A549 (cell line): Measurements from ENCODE around the gene ADARB1. TPM values are rescaled to one million over a fixed set of nuclear protein-coding genes. Genes with fewer than 3 reads are reported as not detected.

Source experiments
- ATAC-seq, 2 experiments: fragments of 200-7000 bp in 1 of 2; fragments of >200 bp in 1 of 2; cut with Nextera tagmentation in 1 of 2; cut with Tn5 transposase in 1 of 2; 3 replicates each; pipeline versions ENCODE4 v1.8.0 to v1.9.1; 2018 to 2020; ENCODE audit warnings: mild to moderate bottlenecking in 1 of 2, moderate library complexity in 1 of 2
- CTCF ChIA-PET: fragments of 300-600 bp; sonication (Branson Sonifier 250); formaldehyde crosslinking; extraction: SDS; loops from one replicate; lab custom pipeline; 2021; ENCODE audit warnings: antibody characterized with exemption, inconsistent platforms; lab: Yijun Ruan, JAX
- POLR2A ChIA-PET: fragments of 350-600 bp; formaldehyde crosslinking; extraction: SDS; loops from one replicate; lab custom pipeline; 2021; ENCODE audit warnings: antibody characterized with exemption, inconsistent platforms; lab: Yijun Ruan, JAX
- DNase-seq, 2 experiments: peaks; one replicate each; pipeline versions ENCODE4 v3.0.0 to v3.0.0-alpha.2; 2011 to 2016; ENCODE audit warnings: low read depth in 1 of 2, low spot score in 1 of 2
- FAIRE-seq: peaks from 2 replicates; lab custom pipeline; 2011; peaks lifted over from hg19 to GRCh38; lab: Jason Lieb, UNC
- H3K27ac ChIP-seq, 2 experiments: fragments of >200 bp; sonication (Bioruptor Twin); formaldehyde crosslinking; 3 replicates each; pipeline ENCODE4 v1.5.1; 2016 to 2017
- H3K4me1 ChIP-seq: fragments of >200 bp; sonication (Bioruptor Twin); formaldehyde crosslinking; 3 replicates; pipeline ENCODE4 v1.6.1; 2016
- H3K4me2 ChIP-seq: fragments of >200 bp; sonication (Bioruptor Twin); formaldehyde crosslinking; 3 replicates; pipeline ENCODE4 v1.6.1; 2016
- H3K4me3 ChIP-seq: fragments of >200 bp; sonication (Bioruptor Twin); formaldehyde crosslinking; 3 replicates; pipeline ENCODE4 v1.5.1; 2016
- H3K9me3 ChIP-seq: fragments of >200 bp; sonication (Bioruptor Twin); formaldehyde crosslinking; 3 replicates; pipeline ENCODE4 v1.6.1; 2016
- BHLHE40 ChIP-seq: IDR thresholded peaks from 2 replicates; pipeline ENCODE4 v1.6.1; 2012; ENCODE audit warnings: low read depth, low read length, inconsistent platforms
- CBX2 ChIP-seq: fragments of 200-600 bp; sonication (generic); IDR thresholded peaks from 2 replicates; pipeline ENCODE4 v1.6.1; 2016; ENCODE audit warnings: low read depth, mild to moderate bottlenecking, borderline replicate concordance
- CBX8 ChIP-seq: fragments of 200-600 bp; sonication (generic); IDR thresholded peaks from 2 replicates; pipeline ENCODE4 v1.6.1; 2016
- CEBPB ChIP-seq, 2 experiments: fragments of >200 bp in 1 of 2; sonication (Bioruptor Twin) in 1 of 2; formaldehyde crosslinking in 1 of 2; IDR thresholded peaks; 2 replicates each; pipeline ENCODE4 v1.6.1; 2012 to 2016
- EHF ChIP-seq: fragments of 250-450 bp; sonication (Bioruptor Pico); IDR thresholded peaks from 2 replicates; pipeline ENCODE4 v1.5.0; 2020; ENCODE audit warnings: mild to moderate bottlenecking
- GATA3 ChIP-seq: IDR thresholded peaks from 2 replicates; pipeline ENCODE4 v1.6.1; 2012; ENCODE audit warnings: borderline replicate concordance
- HEYL ChIP-seq: fragments of 250-450 bp; sonication (Bioruptor Pico); IDR thresholded peaks from 2 replicates; pipeline ENCODE4 v1.8.0; 2021; ENCODE audit warnings: mild to moderate bottlenecking, moderate library complexity
- HOXA7 ChIP-seq: fragments of 250-450 bp; sonication (Bioruptor Pico); IDR thresholded peaks from 2 replicates; pipeline ENCODE4 v1.5.0; 2020; ENCODE audit warnings: mild to moderate bottlenecking, moderate library complexity
- HOXB5 ChIP-seq: fragments of 250-450 bp; sonication (Bioruptor Pico); IDR thresholded peaks from 2 replicates; pipeline ENCODE4 v1.5.0; 2020; ENCODE audit warnings: mild to moderate bottlenecking, moderate library complexity
- JUN ChIP-seq, 2 experiments: fragments of >200 bp; sonication (Bioruptor Twin); formaldehyde crosslinking; IDR thresholded peaks; 2 replicates in 1 of 2; 3 replicates in 1 of 2; pipeline ENCODE4 v1.6.1; 2016 to 2017
- KDM5A ChIP-seq: fragments of 200-600 bp; sonication (generic); IDR thresholded peaks from 2 replicates; pipeline ENCODE4 v1.6.1; 2016; ENCODE audit warnings: antibody characterized with exemption, mild to moderate bottlenecking
- MAFK ChIP-seq: fragments of 450-650 bp; IDR thresholded peaks from 2 replicates; pipeline ENCODE4 v1.6.1; 2014; ENCODE audit not compliant: partially characterized antibody
- MAZ ChIP-seq: fragments of 150-350 bp; IDR thresholded peaks from 2 replicates; pipeline ENCODE4 v1.6.1; 2014; ENCODE audit warnings: antibody characterized with exemption, low read depth, low read length, borderline replicate concordance
- PBX3 ChIP-seq: IDR thresholded peaks from 2 replicates; pipeline ENCODE4 v1.6.1; 2012
- RARB ChIP-seq: fragments of 250-450 bp; sonication (Bioruptor Pico); IDR thresholded peaks from 2 replicates; pipeline ENCODE4 v1.8.0; 2021; ENCODE audit warnings: mild to moderate bottlenecking, moderate library complexity
- RFX5 ChIP-seq: fragments of 450-650 bp; IDR thresholded peaks from 2 replicates; pipeline ENCODE4 v1.7.1; 2014; ENCODE audit warnings: antibody characterized with exemption, mild to moderate bottlenecking, moderate library complexity
- SREBF2 ChIP-seq: fragments of 450-650 bp; IDR thresholded peaks from 2 replicates; pipeline ENCODE4 v1.6.1; 2014; ENCODE audit warnings: mild to moderate bottlenecking, moderate library complexity
- ZC3H11A ChIP-seq: fragments of 450-650 bp; IDR thresholded peaks from 2 replicates; pipeline ENCODE4 v1.6.1; 2014; ENCODE audit warnings: antibody characterized with exemption, mild to moderate bottlenecking
- ZFP36 ChIP-seq: fragments of 450-650 bp; IDR thresholded peaks from 2 replicates; pipeline ENCODE4 v1.6.1; 2014; ENCODE audit warnings: borderline replicate concordance; ENCODE audit not compliant: partially characterized antibody
- ZNF302 ChIP-seq: fragments of 250-450 bp; sonication (Bioruptor Pico); IDR thresholded peaks from 2 replicates; pipeline ENCODE4 v1.9.0; 2021; ENCODE audit warnings: inconsistent platforms, mild to moderate bottlenecking, moderate library complexity
- WGBS: methylation state at CpG from one replicate; pipeline ENCODE4 v1.1.6; 2017; ENCODE audit errors: missing lambda C conversion rate; 5-methylcytosine and 5-hydroxymethylcytosine counted together
- polyA plus RNA-seq, 4 experiments: library from polyadenylated mRNA; depleted of rRNA in 3 of 4; stranded (reverse); fragments of >200 nt; fragmentation: RNase III in 1 of 4; extraction: RNeasy Plus Mini Kit Qiagen cat#74134 plus additional on column Dnase treatment in 1 of 4; gene quantifications; 2 replicates in 3 of 4; 3 replicates in 1 of 4; pipeline ENCODE4 v1.2.3, GENCODE V29; 2011 to 2017
- TF ChIP-seq, protein P1 (sequence below): fragments of >200 bp; sonication (Bioruptor Twin); formaldehyde crosslinking; IDR thresholded peaks from 2 replicates; pipeline ENCODE4 v1.6.1; 2016

Gene ADARB1
- polyA plus RNA-seq, 2 of the 4 experiments (the other 2 are of a cell fraction) = 3.2 to 5.7 TPM

DNA sequence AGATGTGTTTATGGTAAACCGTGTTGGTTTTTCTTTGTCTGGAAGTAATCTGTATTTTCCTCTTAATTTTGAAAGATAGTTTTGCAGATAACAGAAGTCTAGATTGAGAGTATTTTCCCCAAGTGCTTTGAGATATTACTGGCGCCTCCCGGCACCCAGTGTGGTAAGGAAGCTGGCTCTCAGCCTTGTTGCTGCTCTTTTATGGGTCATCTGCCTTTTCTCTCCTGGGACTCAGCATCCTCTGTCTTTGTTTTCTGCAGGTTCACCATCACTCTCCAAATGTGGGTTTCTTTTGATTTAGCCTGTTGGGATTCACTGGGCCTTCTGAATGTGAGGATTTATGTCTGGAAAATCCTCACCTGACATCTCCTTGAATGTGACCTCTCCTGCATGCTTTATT lies 175.9 kb downstream of the ADARB1 start:
- CTCF ChIA-PET = interaction anchor here (0.8 kb wide), 1 partner anchor 22 kb away, joined by 3 read pairs; no protein-coding TSS in a partner anchor
- TF ChIP-seq KDM5A (no peak), MAFK (no peak), JUN (IDR thresholded peaks at IDR 0.05) (no peak)
- TF ChIP-seq, protein P1, sequence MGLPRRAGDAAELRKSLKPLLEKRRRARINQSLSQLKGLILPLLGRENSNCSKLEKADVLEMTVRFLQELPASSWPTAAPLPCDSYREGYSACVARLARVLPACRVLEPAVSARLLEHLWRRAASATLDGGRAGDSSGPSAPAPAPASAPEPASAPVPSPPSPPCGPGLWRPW = no peak
- Histone ChIP-seq H3K4me1 (no peaks in the 10 kb centered on the region), H3K27ac (no peak overlapping the region), H3K9me3 (no peaks in the 10 kb centered on the region; the same call in 2 of the 3 replicates), H3K4me2 (no peak overlapping the region), H3K4me3 (no peak overlapping the region)
- POLR2A ChIA-PET = no interaction called here
- DNase-seq = no peak
- ATAC-seq = no peak
- 60% methylated on average over 3 of the region's 3 CpGs for WGBS
- FAIRE-seq = no peak

GRCh38 chr21:45250914-45251634 lies 176.7 kb downstream of the ADARB1 start:
- POLR2A ChIA-PET = no interaction called here
- no peak overlapping the region for H3K27ac ChIP-seq
- no peak for FAIRE-seq

DNA sequence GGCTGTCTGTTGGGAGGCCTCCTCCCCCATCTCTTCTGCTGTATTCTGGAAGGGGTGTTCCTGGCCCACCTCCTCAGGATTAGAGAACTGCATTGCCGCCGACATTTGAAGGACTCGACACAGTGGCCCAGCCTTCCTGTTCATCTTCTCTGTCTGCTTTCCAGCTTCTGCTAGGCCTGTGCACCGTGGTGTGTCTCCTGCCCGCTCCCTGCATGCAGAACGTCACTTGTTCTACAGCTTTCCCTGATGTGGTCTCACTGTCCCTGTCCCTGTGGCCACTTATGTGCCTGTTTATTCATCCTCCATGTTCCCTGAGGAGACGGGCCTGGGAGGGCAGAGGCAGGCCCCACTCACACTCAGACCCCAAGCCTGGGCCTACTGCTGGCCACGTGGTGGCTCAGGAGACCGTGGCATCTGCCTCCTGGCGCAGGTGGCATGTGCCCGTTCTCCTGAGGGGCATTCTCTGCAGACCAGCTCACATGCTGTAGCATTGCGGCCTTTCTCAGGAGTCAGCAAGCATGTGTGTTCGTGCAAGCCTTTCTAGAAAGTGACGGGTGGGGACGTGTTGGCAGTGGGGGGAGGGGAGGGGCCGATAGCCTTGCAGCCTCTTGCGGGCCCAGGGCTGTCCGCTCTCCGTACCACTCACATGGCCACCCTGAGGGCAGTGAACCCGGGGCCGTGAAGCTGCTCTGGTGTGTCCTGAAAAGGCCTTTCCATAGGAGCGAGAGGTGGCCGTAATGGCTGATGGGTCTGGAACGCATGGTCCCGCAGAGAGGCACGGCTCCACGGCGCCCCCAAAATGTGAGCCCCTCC lies 177.5 kb downstream of the ADARB1 start:
- Histone ChIP-seq H3K27ac (no peak overlapping the region), H3K4me3 (no peak overlapping the region), H3K4me2 (no peak overlapping the region), H3K9me3 (no peaks in the 10 kb centered on the region; the same call in 2 of the 3 replicates), H3K4me1 (no peaks in the 10 kb centered on the region)
- POLR2A ChIA-PET = no interaction called here
- CTCF ChIA-PET = no interaction called here
- TF ChIP-seq MAZ (no peak), CBX2 (no peak), CEBPB (IDR thresholded peaks at IDR 0.05) (no peak), ZNF302 (CRISPR knock-in tag) (no peak), BHLHE40 (no peak), HOXB5 (CRISPR knock-in tag) (no peak), HEYL (no peak), CBX8 (no peak), ZFP36 (no peak), RFX5 (no peak), SREBF2 (no peak), RARB (CRISPR knock-in tag) (no peak), PBX3 (no peak), HOXA7 (CRISPR knock-in tag) (no peak), EHF (CRISPR knock-in tag) (no peak)
- WGBS = 93% methylated on average over 7 of the region's 28 CpGs
- FAIRE-seq (no peak), DNase-seq (no peak), ATAC-seq (no peak)

More at GRCh38 chr21:45250914-45251634, 176.7 kb downstream of the ADARB1 start:
- ATAC-seq (no peak), DNase-seq (no peak)
- 72% methylated on average over 14 of the region's 14 CpGs for WGBS
- no peak overlapping the region for H3K4me3 ChIP-seq
- TF ChIP-seq ZC3H11A (no peak), GATA3 (no peak)
- no peaks in the 10 kb centered on the region for H3K4me1 ChIP-seq
- no peaks in the 10 kb centered on the region; the same call in 2 of the 3 replicates for H3K9me3 ChIP-seq
- no peak overlapping the region for H3K4me2 ChIP-seq
- CTCF ChIA-PET = no interaction called here
